HG02852 (cell line): ENCODE measurements around the gene ATF7.
A peak's percentile ranks its signal among the peaks of the same experiment; 100 is the strongest.
"Not testable (repeated sequence)": the region's sequence is repeated elsewhere in the genome, so short reads cannot be mapped to it uniquely, and the experiment has no call there.

Experiments
- ATAC-seq: cut with Tn5 transposase; IDR thresholded peaks from one replicate; pipeline ENCODE4 v1.9.1; 2021; ENCODE audit warnings: mild to moderate bottlenecking, moderate library complexity; ENCODE audit not compliant: unreplicated experiment

ATF7 gene

DNA sequence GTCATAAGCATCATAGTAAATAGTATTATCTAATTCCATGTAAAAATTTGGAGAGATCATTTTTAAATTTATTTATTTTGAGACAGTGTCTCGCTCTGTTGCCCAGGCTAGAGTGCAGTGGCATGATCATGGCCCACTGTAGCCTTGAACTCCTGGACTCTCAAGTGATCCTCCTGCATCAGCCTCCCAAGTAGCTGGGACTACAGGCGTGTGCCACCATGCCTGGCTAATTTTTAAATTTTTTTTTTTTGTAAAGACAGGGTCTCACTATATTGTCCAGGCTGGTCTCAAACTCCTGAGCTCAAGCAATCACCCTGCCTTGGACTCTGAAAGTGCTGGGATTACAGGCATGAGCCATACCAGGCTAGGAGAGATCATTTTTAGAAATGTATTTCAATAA, 27.2 kb downstream of the ATF7 start:
- ATAC-seq: not testable (repeated sequence)

DNA sequence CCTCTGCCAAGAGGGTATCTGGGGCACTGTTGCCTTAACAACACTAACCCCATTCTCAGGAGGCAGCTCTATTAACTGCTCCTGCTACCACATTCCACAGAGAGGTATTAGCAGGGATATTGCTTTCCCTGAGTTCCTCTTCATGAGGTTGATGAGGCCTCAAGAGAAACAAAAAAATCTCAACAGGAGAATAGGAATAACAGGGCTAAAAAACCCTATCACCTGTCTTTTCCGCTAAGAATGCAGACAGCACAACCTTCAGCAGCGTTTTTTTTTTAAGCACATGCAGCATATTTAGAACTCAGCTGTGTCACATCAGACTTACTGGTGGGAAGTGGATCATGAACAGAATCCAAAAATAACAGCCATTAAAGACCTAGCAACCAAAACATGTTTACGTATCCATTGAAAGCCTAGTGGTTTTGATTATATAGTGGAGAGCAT, 29.2 kb downstream of the ATF7 start:
- ATAC-seq: no peak

DNA sequence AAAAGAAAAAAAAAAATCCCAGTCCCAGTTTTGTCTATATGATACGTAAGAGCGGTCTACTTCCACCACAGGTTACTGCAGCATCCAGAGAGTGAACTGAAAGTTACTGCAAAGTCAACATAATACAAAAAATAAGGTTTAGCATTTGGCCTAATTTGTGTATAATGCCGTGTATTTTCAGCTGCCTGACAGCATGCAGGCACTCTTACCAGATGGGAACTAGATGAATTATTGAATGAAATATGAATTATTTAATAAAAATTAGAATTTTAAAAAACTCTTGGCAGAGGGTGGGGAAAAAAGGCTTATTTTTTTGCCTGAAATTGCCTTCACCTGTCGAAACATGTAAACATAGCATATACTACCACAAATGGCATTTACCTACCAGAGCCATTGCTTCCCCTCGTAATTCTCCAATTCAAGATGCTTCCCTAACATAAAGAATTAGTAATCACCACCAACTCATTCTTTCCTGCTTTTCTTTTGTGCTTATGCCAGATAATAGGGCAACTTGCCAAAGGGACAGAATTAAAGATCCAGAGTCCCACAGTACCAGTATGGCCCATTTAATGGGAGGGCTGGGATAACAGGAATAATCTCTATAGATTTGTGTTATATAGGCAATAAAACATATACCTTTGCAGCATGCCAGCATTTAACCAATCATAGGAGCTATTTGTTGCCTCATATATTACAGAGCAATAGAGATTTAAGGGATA, 31.1 kb downstream of the ATF7 start:
- no peak for ATAC-seq

DNA sequence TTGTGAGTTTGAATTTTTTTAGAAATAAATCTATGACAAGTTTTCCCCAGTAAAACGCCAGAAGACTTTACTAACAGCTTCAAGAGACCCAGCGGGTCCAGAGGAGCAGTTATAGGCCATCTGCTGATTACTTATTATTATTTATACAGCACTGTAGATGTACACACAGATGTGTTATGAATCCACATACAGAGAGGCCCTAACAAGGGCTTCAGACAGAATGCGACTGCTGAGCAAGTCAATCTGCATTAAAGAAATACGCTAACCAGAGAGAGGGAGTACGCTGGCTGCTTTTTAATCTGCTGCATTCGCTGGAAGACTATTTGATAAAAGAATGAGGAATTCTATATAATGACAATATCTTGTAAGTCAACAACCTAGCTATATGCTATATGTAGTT, 32.5 kb downstream of the ATF7 start:
- no peak for ATAC-seq

- ATAC-seq: no peak
These were observed 33.2 kb downstream of the ATF7 start for GRCh38 chr12:53593031-53593430.

DNA sequence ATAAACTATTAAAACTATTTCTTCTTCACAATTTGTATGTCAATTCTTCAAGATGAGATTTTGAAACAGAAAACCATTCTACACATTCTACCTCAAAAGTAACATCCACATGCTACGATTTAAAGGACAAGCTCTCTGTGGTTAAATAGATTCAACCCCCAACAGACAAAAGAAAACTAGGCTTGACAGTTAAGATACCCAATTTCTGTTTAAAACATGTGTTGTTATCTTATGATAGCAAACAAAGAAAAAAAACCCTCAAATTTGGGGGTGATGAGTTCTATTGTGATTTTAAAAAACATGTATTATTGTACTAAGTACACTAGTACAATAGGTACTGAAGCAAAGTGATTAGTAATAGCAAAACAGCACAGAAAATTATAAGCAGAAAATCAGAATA, 33.8 kb downstream of the ATF7 start:
- no peak for ATAC-seq

DNA sequence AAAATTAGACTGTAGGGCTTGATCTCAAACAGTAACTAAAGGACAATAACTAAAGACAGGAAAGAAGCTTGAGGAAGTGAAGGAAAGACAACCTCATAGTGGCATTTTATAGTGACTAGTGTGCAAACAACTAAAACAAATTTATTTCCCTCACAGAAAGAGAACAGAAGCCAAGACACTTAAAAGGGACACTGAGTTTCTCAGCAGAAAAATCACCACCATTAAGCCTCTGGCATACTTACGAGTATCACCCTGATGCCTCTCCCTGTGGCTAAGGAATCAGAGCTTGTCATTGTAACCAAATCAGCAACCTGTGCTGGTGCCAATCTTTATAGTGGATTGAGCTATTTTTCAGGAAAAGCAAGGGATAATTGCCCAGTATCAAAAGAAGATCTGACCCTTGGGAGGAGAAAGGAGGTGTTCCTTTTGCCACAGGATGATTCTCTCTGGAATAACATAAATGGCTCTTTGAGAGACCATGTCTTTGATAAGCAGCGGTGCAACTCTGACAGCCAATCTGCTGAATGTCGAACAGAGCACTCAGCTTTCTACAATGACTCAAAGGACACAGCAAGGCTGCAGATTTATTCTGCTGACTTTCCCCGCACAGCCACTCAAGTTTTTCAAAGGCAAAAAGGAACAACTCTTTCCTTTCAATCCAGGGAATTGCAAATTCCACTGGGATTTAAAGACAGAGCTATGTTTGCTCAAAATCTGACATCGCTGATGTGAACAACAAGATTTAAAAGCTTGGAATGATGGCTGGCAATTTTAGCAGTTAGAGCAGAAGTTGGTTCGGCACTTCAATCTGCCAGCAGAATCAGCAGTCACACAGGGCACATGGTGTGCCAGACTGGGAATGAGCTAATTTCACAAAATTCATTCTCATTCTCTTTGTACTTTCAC, 34.6 kb downstream of the ATF7 start:
- ATAC-seq: no peak

GRCh38 chr12:53590652-53591051, 35.5 kb downstream of the ATF7 start:
- no peak for ATAC-seq

- no peak for ATAC-seq
These were observed 36.3 kb downstream of the ATF7 start for GRCh38 chr12:53589915-53590314.

DNA sequence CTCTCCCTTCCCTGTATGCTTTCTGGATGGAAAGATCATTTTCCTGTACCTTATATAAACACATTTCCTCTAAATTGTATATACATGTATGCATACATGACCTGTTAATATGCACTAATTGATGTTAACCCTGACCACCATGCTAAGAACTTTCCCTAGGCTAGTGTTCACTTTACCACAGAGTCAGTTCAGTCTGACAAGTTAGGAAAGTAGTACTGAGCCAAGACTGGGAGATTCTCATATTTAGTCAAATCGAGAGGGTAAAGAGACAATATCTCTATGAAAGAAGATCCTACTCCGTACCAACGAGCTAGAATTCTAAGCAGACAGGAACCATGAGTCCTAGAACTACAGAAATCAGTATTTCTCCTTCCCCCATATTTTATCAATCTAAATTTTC, 36.8 kb downstream of the ATF7 start:
- no peak for ATAC-seq

DNA sequence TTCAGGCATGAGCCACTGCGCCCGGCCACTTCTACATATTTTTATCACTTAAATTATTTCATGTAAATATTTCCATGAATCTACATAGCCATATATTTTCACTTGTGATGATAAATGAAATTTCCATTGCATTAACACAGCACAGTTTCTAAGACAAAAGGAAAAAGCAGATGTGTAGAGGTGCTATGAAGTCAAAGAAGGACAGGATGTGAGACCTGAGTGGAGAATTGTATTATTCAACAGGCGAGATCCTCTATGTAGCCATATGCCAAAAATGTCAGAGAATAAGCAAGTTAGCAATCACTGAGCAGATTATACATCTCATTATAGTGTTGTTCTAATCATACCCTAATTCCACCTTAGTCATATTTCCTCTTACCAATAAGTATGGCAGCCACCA, 38.1 kb downstream of the ATF7 start:
- no peak for ATAC-seq

DNA sequence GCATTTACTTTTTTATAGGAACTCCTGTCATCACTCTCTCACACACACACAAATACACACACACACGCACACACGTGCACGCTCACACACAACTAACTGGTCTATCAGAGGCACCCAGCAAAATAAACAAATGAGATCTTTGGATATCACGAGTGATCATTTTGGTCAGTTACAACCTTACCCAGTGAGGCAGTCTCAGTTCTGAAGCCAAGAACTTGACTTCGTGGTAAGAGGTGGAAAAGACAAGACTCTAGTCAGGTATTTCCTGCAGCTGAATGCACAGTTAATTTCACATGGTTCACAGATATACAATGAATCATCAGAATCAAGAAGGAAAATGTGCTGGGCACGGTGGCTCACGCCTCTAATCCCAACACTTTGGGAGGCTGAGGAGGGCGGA, 39.4 kb downstream of the ATF7 start:
- no peak for ATAC-seq

- peak; percentile 51 for ATAC-seq
These were observed 40.6 kb downstream of the ATF7 start for GRCh38 chr12:53585448-53586125.

DNA sequence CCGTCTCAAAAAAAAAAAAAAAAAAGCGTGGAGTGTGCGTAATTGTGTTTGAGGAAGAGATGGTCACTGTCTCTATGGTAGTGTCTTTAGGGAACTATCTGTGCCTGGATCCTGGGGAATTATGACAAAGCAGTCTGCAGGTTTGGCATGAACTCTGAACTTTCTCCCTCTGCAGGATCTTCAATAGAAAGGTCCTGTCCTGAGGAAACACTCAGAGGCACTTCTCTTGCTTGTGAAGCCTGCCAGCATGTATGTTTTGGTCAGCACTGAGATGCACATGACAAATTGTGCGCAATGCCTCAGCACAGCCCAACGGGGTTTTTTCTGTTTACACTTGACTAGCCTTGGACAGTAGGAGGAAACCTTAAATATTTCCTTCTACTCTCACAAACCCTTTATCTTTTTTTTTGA, 46.6 kb downstream of the ATF7 start:
- peak; percentile 70 for ATAC-seq

DNA sequence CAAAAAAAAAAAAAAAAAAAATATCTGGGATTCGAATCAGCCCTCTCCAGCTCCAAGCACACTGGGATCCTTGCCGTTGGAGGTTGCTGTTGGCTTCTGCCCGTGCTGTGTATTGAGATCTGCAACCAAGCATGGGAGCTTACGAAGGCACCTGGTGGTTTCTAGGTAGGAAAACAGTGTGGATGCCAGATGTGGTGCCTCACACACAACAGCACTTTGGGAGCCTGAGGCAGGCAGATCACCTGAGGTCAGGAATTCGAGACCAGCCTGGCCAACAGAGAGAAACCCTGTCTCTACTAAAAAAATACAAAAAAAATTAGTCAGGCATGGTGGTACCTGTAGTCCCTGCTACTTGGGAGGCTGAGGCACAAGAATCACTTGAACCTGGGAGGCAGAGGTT, 47.4 kb downstream of the ATF7 start:
- no peak for ATAC-seq

DNA sequence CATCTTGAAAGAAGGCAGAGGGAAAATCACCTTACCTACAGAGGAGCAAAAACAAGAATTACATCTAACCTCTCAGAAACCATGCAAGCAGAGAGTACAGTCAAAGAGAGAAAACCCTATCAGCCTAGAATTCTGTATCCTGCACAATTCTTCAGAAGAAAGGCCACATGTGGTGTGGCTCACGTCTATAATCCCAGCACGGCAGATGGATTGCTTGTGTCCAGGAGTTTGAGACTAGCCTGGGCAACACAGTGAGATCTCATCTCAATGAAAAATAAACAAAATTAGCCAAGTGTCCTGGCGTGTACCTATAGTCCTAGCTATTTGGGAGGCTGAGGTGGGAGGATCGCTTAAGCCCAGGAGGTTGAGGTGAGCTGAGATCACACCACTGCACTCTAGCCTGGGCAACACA, 48.2 kb downstream of the ATF7 start:
- ATAC-seq: peak; percentile 75

DNA sequence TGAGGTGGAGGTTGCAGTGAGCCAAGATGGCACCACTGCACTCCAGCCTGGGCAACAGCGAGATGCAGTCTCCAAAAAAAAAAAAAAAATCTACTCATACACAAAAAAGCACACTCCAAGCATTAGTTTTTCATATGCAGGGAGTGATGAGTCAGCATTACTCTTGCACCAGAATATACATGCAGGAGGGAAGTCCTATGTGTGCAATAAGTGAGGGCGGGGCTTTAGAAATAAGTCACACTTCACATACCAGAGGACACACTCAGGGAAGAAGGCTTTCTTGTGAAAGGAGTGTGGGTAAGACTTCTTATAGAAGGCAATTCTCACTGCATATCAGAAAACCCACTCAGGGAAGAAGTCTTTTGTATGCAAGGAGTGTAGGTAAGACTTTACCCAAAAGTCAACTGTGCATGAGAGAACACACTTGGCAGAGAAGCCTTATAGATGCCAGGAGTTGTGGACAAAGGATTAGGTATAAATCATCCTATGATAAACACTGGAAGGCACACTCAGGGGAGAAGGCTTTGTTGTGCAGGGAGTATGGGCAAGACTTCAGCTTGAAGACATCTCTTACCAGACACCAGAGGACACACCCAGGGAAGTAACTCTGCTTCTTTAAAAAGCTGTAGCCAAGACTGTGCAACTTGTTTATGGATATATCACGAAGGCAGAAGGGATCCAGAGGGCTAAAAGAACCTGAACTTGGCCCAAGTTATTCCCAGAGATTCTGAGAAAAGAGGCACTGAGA, 50.5 kb downstream of the ATF7 start:
- ATAC-seq: no peak

DNA sequence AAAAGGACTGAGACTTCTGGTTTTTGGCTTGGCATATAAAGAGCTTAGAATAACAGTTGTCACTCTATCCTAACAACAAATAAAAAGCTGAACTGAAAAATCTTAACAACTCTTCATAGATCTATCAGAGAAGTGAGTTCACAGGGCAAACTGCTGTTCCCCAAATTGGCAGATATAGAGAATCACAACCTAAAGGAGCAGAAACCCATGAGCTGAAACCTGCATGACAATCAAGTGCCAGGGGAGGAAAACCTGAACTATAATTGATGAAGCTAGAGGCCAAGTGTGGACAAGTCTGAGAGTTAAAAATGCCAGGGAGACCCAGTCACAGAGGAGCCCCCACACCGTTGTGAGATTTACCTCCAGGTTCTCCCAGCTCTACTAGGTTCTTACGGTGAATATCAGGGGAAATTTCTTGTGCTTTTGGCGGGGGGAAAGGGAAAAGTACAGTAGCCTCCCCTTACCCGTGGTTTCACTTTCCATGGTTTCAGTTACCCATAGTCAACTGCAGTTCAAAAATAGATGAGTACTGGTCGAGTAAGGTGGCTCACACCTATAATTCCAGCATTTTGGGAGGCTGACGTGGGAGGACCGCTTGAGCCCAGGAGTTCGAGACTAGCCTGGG, 53.9 kb downstream of the ATF7 start:
- ATAC-seq: no peak

DNA sequence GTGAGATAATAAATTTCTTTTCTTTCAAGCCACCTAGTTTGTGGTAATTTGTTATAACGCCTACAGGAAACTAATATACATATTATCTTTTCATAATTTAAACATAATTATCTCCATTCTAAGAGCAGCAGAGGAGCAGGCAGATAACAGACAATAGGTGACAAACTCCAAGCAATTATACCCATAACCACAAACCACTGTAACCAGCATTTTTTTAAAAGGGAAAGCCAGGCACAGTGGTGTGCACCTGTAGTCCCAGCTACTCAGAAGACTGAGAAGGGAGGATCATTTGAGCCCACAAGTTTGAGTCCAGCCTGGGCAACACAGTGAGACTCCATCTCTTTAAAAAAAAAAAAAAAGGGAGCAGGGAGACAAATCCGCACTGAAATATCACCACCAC, 54.9 kb downstream of the ATF7 start:
- ATAC-seq: no peak

GRCh38 chr12:53568809-53569557, 57.2 kb downstream of the ATF7 start:
- no peak for ATAC-seq
